ENCODE results near the gene PPP2R5C. TPM values are rescaled to one million over a fixed set of nuclear protein-coding genes. Genes with fewer than 3 reads are reported as not detected.

The PPP2R5C gene
- total RNA-seq, 2 experiments from 2014 or later = 291 to 300 TPM

DNA sequence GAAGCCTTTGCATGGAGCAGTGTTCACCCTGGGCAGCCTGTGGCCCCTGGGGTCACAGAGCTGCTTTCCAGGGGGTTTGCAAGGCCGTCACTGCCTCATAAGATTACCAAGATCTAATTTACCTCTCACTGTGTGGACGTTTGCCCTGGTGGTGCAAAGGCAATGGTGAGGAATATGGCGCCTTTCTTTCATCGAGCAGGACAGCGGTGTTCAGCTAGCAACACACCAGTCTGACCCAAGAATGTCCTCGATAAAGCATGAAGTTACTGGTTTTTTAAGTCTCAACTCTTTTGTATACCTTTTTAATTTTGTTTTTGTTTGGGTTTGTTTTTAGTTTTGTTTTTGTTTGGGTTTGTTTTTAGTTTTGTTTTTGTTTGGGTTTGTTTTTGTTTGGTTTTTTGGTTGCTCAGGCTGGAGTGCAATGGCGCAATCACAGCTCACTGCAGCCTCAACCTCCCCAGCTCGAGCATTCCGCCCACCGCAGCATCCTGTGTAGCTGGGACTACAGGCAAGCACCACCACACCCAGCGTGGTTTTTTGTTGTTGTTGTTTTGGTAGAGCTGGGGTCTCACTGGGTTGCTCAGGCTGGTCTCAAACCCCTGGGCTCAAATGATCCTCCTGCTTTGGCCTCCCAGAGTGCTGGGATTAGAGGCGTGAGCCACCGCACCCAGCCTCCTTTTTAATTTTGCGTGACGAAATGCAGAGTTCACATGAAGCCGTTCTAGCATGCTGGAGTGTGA is 57.9 kb downstream of the PPP2R5C start:
- Mint-ChIP-seq H3K9me3 (no peaks in the 10 kb centered on the region), H3K27ac (peak overlapping the region; percentile 100), H3K27me3 (no peaks in the 10 kb centered on the region), H3K36me3 (ENCODE audit: low read depth) (peaks cover 75% of the 10 kb centered on the region), H3K4me3 (peak overlapping the region; percentile 79), H3K4me1 (peaks cover 79% of the 10 kb centered on the region)
- POLR2A ChIA-PET = interaction anchor here (1.9 kb wide), 1 partner anchor 9 kb away, joined by 14 read pairs; no protein-coding TSS in a partner anchor
- DNase-seq = peak; percentile 94
- CTCF ChIA-PET = interaction anchor here (0.6 to 1.4 kb wide), 5 partner anchors 11 to 1586 kb away, joined by 3 read pairs; no protein-coding TSS in a partner anchor

DNA sequence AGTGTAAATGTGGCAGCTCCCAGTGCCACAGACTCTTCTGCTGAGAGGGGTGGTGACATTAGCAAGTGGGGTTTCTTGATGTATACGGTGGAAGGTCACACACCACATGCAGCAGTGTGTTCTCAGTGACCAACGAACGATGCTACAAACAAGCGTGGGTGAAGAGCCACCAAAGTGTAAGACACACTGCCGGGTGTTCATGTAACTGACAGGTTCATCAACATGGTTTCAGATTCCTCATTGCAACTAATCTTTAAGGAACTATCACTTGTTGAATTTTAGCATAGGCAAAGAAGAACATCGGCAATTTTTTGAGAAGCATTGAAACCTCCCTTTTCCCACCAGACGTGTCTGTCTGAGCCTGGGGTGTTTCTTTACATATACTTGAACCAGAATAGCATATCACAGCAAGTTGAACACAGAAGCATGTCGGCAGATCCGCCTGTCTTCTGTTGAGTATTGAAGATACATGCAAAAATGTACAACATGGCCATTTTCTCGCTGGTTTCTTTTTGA is 58.8 kb downstream of the PPP2R5C start:
- no peaks in the 10 kb centered on the region for H3K9me3 Mint-ChIP-seq
- ChIA-PET CTCF (interaction anchor here (0.6 to 1.0 kb wide), 5 partner anchors 12 to 1587 kb away, joined by 3 read pairs; no protein-coding TSS in a partner anchor), POLR2A (interaction anchor here (1.9 kb wide), 1 partner anchor 10 kb away, joined by 14 read pairs; no protein-coding TSS in a partner anchor)
- H3K4me3 Mint-ChIP-seq = peak overlapping the region; percentile 79
- peaks cover 76% of the 10 kb centered on the region for H3K4me1 Mint-ChIP-seq
- peaks cover 74% of the 10 kb centered on the region for H3K36me3 Mint-ChIP-seq (ENCODE audit: low read depth)
- peak overlapping the region; percentile 100 for H3K27ac Mint-ChIP-seq
- DNase-seq = peak; percentile 59
- H3K27me3 Mint-ChIP-seq = no peaks in the 10 kb centered on the region

DNA sequence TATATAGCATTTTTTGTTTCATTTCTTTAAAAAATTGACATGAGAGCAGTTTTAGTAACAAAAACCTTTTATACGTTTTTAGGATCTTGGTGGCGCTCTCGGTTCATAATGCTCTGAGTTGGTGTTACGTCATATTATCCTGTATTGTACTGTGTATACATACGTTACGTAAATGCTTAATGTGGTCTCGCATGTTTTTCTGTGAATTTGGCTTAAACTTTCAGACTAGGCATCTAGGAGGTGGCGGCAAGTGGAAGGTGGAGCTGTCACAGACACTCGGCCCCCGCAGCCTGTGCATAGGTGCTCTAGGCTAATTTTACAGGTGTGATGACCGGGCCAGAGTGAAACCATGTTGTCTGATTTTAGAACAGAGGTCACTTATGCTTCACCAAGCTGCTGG is 60.0 kb downstream of the PPP2R5C start:
- CTCF ChIA-PET = interaction anchor here (1.0 to 1.9 kb wide), 3 partner anchors 9 to 59 kb away, joined by 4 to 5 read pairs (median 4); no protein-coding TSS in a partner anchor
- peak; percentile 76 for DNase-seq
- POLR2A ChIA-PET = no interaction called here
- Mint-ChIP-seq H3K27me3 (no peaks in the 10 kb centered on the region), H3K27ac (peak overlapping the region; percentile 97), H3K4me3 (peak overlapping the region; percentile 77), H3K4me1 (peaks cover 76% of the 10 kb centered on the region), H3K36me3 (ENCODE audit: low read depth) (peaks cover 74% of the 10 kb centered on the region), H3K9me3 (no peaks in the 10 kb centered on the region)

DNA sequence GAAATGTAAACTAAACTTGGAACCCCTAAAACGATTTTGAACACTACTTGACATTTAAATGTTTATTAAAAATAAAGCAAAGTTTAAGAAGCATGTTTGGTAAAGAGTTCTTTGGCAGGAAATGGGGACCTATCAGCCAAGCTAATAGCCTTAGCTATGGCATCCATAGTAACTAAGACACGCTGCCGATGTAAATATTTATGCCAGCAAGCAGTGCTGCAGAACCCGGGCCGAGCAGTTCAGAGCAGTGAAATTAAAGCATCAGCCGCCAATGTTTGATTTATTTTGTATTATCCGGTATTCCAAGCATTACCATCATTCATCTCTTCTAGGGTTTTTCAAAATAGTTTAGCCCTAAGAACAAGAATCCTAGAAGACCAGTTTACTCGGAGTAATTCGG is 61.6 kb downstream of the PPP2R5C start:
- H3K9me3 Mint-ChIP-seq = no peaks in the 10 kb centered on the region
- peaks cover 79% of the 10 kb centered on the region for H3K4me1 Mint-ChIP-seq
- peak overlapping the region; percentile 77 for H3K4me3 Mint-ChIP-seq
- H3K27ac Mint-ChIP-seq = peak overlapping the region; percentile 97
- H3K27me3 Mint-ChIP-seq = no peaks in the 10 kb centered on the region
- ChIA-PET CTCF (interaction anchor here (1.2 to 2.5 kb wide), 4 partner anchors 9 to 52 kb away, joined by 3 to 13 read pairs (median 6); no protein-coding TSS in a partner anchor), POLR2A (interaction anchor here (0.6 to 2.3 kb wide), 4 partner anchors 8 to 101 kb away, joined by 4 to 43 read pairs (median 10); no protein-coding TSS in a partner anchor)
- DNase-seq = peak; percentile 62
- peaks cover 79% of the 10 kb centered on the region for H3K36me3 Mint-ChIP-seq (ENCODE audit: low read depth)

DNA sequence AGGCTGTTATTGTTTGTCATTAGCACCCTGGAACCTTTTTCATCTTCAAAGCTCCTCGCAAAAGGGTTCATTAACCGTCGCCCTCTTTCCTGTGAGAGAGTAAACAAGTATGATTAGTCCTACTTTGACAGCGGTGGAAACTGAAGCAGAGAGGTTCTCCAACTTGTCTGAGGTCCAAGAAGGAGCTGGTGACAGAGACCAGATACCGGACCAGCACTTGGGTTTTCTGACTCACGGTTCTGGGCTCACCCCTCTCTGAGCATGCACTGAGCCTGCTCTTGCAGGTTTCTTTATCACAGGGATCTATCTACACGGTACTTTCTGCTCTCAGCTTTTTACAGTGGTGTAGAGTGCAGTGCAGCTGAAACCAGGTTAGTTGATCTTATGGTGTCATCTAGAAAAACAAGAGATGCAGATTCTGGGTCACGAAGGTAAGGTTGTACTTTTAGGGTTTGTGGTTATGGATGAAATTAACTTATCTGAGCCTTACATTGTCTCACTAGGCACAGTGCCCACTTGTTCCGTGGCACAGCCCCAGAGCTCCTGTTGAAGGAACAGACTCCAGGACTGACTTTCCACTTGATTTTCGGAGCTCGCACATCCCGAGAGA is 62.1 kb downstream of the PPP2R5C start:
- Mint-ChIP-seq H3K27ac (peak overlapping the region; percentile 97), H3K4me1 (peaks cover 76% of the 10 kb centered on the region), H3K27me3 (no peaks in the 10 kb centered on the region), H3K36me3 (ENCODE audit: low read depth) (peaks cover 78% of the 10 kb centered on the region), H3K9me3 (no peaks in the 10 kb centered on the region), H3K4me3 (peak overlapping the region; percentile 77)
- POLR2A ChIA-PET = interaction anchor here (0.6 to 2.3 kb wide), 5 partner anchors 9 to 101 kb away, joined by 3 to 43 read pairs (median 8); no protein-coding TSS in a partner anchor
- peak; percentile 78 for DNase-seq
- CTCF ChIA-PET = interaction anchor here (0.6 to 2.5 kb wide), 6 partner anchors 10 to 177 kb away, joined by 3 to 13 read pairs (median 4); no protein-coding TSS in a partner anchor

DNA sequence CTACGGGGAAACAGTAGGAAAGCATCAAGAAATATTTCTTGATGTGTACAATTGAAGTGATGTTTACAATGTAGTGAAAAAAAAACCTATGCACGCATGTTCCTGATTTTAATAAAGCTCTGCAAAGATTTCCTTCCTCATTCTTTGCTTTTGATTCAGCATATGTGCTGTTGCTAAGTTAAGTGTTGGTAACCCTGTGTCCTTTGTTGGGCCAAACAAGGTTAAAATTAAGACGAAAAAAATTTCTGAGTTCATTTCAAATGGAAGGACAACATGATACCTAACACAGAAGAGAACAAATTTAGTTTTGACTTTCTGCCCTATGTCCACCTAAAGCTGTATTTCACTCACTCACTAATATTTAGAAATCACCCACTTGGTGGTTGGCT is 62.8 kb downstream of the PPP2R5C start:
- Mint-ChIP-seq H3K36me3 (ENCODE audit: low read depth) (peaks cover 77% of the 10 kb centered on the region), H3K27ac (peak overlapping the region; percentile 97), H3K9me3 (no peaks in the 10 kb centered on the region), H3K4me3 (peak overlapping the region; percentile 77), H3K27me3 (no peaks in the 10 kb centered on the region), H3K4me1 (peaks cover 75% of the 10 kb centered on the region)
- POLR2A ChIA-PET = interaction anchor here (0.6 to 2.3 kb wide), 3 partner anchors 14 to 53 kb away, joined by 3 to 43 read pairs (median 8); no protein-coding TSS in a partner anchor
- DNase-seq = no peak
- CTCF ChIA-PET = interaction anchor here (0.6 to 2.5 kb wide), 6 partner anchors 10 to 176 kb away, joined by 3 to 13 read pairs (median 4); no protein-coding TSS in a partner anchor

DNA sequence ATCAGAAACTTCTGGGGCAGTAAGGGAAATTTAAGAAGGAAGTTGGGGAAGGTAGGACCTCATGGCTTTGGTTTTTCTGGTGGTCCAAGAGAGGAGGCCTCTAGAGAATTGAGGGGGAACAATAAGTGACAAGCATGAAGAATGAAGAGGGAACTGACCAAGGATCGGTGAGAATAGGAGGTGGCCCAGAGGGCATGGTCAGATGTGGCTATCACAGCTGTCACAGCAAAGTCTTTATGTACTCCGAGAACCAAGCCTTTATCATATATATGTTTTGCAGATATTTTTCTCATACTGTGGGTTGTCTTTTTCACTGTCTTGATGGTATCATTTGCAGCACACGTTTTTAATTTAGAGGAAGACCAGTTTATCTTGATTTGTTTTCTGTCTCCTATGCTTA is 64.3 kb downstream of the PPP2R5C start:
- Mint-ChIP-seq H3K27me3 (no peaks in the 10 kb centered on the region), H3K36me3 (ENCODE audit: low read depth) (peaks cover 73% of the 10 kb centered on the region), H3K4me1 (peaks cover 76% of the 10 kb centered on the region), H3K4me3 (peak overlapping the region; percentile 77), H3K27ac (peak overlapping the region; percentile 97), H3K9me3 (no peaks in the 10 kb centered on the region)
- CTCF ChIA-PET = interaction anchor here (2.0 kb wide), 1 partner anchor 119 kb away, joined by 5 read pairs; no protein-coding TSS in a partner anchor
- POLR2A ChIA-PET = no interaction called here
- no peak for DNase-seq

DNA sequence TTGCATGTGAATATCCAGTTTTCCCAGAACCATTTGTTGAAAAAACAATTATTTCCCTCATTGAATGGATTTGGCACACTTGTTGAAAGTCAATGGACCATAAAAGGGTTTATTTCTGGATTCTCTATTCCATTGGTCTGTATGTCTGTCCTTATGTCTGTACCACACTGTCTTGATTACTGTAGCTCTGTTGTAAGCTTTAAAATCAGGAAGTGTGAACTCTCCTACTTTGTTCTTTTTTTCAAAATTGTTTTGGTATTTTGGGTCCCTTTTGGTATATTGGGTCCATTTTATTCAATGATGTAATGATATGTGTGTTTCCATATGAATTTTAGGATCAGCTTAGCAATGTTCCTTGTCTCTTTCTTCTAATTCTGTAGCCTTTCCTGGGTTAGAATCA is 64.8 kb downstream of the PPP2R5C start:
- DNase-seq = no peak
- Mint-ChIP-seq H3K36me3 (ENCODE audit: low read depth) (peaks cover 71% of the 10 kb centered on the region), H3K9me3 (no peaks in the 10 kb centered on the region), H3K27me3 (no peaks in the 10 kb centered on the region), H3K4me3 (peak overlapping the region; percentile 77), H3K4me1 (peaks cover 78% of the 10 kb centered on the region), H3K27ac (peak overlapping the region; percentile 97)
- CTCF ChIA-PET = interaction anchor here (0.6 to 1.2 kb wide), 3 partner anchors 15 to 75 kb away, joined by 3 to 5 read pairs (median 5); no protein-coding TSS in a partner anchor
- POLR2A ChIA-PET = no interaction called here

DNA sequence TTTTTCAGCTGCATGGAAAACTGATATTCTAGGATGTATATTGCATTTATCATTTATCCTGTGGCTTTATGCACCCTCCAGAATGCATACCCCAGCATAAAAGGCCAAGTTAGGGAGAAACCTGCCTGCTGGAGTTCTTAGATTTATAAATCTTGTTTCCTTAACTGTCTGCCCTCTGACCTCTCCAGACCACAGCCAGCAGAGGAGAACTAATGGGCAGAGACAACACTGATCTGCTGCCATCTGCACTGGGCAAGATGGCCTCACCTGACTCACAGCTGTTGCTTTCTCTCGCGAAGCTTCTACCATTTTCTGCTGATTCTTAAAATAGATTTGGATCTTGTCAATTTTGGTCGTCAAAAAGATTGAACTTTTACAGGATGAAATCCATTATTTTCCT is 65.8 kb downstream of the PPP2R5C start:
- CTCF ChIA-PET = interaction anchor here (1.2 to 2.2 kb wide), 2 partner anchors 14 to 16 kb away, joined by 3 to 4 read pairs; no protein-coding TSS in a partner anchor
- H3K27ac Mint-ChIP-seq = peak overlapping the region; percentile 55
- peaks cover 75% of the 10 kb centered on the region for H3K4me1 Mint-ChIP-seq
- peak overlapping the region; percentile 8 for H3K4me3 Mint-ChIP-seq
- no peaks in the 10 kb centered on the region for H3K9me3 Mint-ChIP-seq
- no peaks in the 10 kb centered on the region for H3K27me3 Mint-ChIP-seq
- H3K36me3 Mint-ChIP-seq (ENCODE audit: low read depth) = peaks cover 69% of the 10 kb centered on the region
- DNase-seq = no peak
- POLR2A ChIA-PET = no interaction called here

DNA sequence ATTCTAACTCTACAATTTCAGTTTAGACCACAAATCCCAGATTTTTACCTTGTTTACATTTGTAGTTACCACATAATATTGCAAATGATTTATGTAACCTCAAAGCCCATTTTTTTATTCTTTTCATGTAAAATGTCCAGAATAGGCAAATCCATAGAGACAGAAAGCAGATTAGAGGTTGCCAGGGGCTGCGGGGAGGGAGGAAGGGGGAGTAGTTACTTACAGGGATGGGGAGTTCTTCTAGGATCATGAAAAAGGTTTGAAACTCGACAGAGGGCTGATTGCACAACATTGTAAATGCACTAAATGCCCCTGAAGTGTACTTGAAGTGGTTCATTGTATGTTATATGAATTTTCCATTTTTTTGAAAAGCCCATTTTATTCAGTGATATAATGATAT is 66.5 kb downstream of the PPP2R5C start:
- Mint-ChIP-seq H3K27me3 (no peaks in the 10 kb centered on the region), H3K4me1 (peaks cover 75% of the 10 kb centered on the region), H3K4me3 (no peak overlapping the region), H3K36me3 (ENCODE audit: low read depth) (peaks cover 68% of the 10 kb centered on the region), H3K9me3 (no peaks in the 10 kb centered on the region), H3K27ac (no peak overlapping the region)
- DNase-seq = no peak
- ChIA-PET POLR2A (no interaction called here), CTCF (interaction anchor here (2.2 kb wide), 1 partner anchor 14 kb away, joined by 4 read pairs; no protein-coding TSS in a partner anchor)

DNA sequence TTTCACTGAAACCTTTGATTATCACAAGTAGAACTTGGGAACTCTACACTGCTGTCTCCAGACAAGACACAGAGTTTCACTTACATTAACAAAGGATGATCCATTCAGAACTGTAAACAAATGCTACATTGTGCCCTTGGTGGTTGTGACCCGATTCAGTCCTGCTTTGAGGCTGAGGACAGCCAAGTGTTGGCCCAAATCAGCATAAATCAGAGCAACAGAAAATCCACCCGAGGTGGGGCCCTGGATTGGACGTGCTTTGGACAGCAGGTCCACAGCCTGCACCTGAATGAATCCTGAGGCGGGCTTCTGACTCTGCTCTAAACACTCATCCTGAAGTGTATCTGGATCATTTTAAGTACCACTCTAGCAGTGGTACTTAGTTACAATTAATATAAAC is 68.8 kb downstream of the PPP2R5C start:
- Mint-ChIP-seq H3K4me1 (peaks cover 81% of the 10 kb centered on the region), H3K9me3 (no peaks in the 10 kb centered on the region), H3K27ac (peak overlapping the region; percentile 27), H3K27me3 (no peaks in the 10 kb centered on the region), H3K4me3 (no peak overlapping the region), H3K36me3 (ENCODE audit: low read depth) (peaks cover 60% of the 10 kb centered on the region)
- CTCF ChIA-PET = interaction anchor here (1.8 kb wide), 1 partner anchor 11 kb away, joined by 5 read pairs; no protein-coding TSS in a partner anchor
- DNase-seq = no peak
- POLR2A ChIA-PET = no interaction called here

DNA sequence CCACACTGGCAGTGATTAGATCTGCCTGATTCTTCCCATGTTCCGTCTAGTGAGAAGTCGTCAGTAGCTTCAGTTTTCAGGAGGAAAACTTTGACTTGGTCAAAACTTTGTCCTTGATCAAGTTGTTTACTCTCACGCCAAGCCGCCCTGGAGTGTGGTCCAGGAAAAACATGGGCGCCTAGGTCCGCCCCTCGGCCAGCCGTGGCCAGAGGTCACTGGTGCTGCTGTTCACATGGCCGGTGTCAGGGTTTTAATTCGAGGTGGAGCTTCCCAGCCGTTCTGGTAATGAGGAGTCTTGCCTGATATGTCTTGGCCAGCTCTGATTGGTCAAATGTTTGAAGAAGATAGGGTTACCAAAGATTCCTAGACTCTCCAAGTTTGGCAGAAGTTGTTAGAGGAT is 71.5 kb downstream of the PPP2R5C start:
- no peak overlapping the region for H3K4me3 Mint-ChIP-seq
- DNase-seq = no peak
- ChIA-PET POLR2A (no interaction called here), CTCF (interaction anchor here (0.6 kb wide), 1 partner anchor 24 kb away, joined by 3 read pairs; no protein-coding TSS in a partner anchor)
- H3K9me3 Mint-ChIP-seq = no peaks in the 10 kb centered on the region
- H3K27ac Mint-ChIP-seq = no peak overlapping the region
- H3K4me1 Mint-ChIP-seq = peaks cover 76% of the 10 kb centered on the region
- no peaks in the 10 kb centered on the region for H3K27me3 Mint-ChIP-seq
- peaks cover 41% of the 10 kb centered on the region for H3K36me3 Mint-ChIP-seq (ENCODE audit: low read depth)
